HCT116 (cell line): Measurements from ENCODE around the gene FOXO6. TPM values are rescaled to one million over a fixed set of nuclear protein-coding genes. Genes with fewer than 3 reads are reported as not detected.

Experiments used
- ATAC-seq: fragments of 200-7000 bp; cut with Tn5 transposase; 2 replicates; pipeline ENCODE4 v1.9.1; 2020; ENCODE audit warnings: mild to moderate bottlenecking, moderate library complexity
- BruUV-seq: library from RNA; stranded (reverse); fragments of 400-500 nt; replicated peaks from 2 replicates; lab custom pipeline; 2021; lab: Mats Ljungman, UMichigan
- CTCF ChIA-PET: fragments of 300-600 bp; sonication (Branson Sonifier 250); formaldehyde crosslinking; loops from one replicate; lab custom pipeline; 2021; ENCODE audit warnings: antibody characterized with exemption; lab: Charles Lee
- POLR2A ChIA-PET: fragments of 300-600, 350-600 bp; sonication (Branson Sonifier 250); formaldehyde crosslinking; loops from one replicate; lab custom pipeline; 2021; ENCODE audit warnings: antibody characterized with exemption; lab: Charles Lee
- RAD21 ChIA-PET, 2 experiments: fragments of 300-600 bp; sonication (Branson Sonifier 250); formaldehyde crosslinking; loops; one replicate each; lab custom pipeline; 2023; ENCODE audit warnings: low total read pairs in 2 of 2; ENCODE audit not compliant: uncharacterized antibody in 2 of 2, unreplicated experiment in 2 of 2, low non-redundant PET in 1 of 2; lab: Charles Lee
- DNase-seq: peaks from one replicate; pipeline ENCODE4 v3.0.0-alpha.2; 2010; ENCODE audit warnings: low read depth, low spot score
- H2AFZ ChIP-seq: fragments of 200-600 bp; shearing (Covaris generic), sonication (generic); 2 replicates; pipeline ENCODE4 v1.6.1; 2017; ENCODE audit warnings: low read depth, mixed run types, mixed read lengths, antibody characterized with exemption, low read length; ENCODE audit not compliant: poor library complexity, severe bottlenecking
- H3K27ac ChIP-seq: 2 replicates; pipeline ENCODE4 v1.5.1; 2012; ENCODE audit warnings: low read depth, low read length
- H3K27me3 ChIP-seq: fragments of 200-600 bp; sonication (generic); 2 replicates; pipeline ENCODE4 v1.6.1; 2016; ENCODE audit warnings: mixed run types, low read length, mixed read lengths; ENCODE audit not compliant: insufficient read depth
- H3K36me3 ChIP-seq, 2 experiments: fragments of 200-500 bp in 1 of 2; fragments of 200-600 bp in 1 of 2; sonication (Bioruptor generic) in 1 of 2; sonication (generic) in 1 of 2; 2 replicates each; pipeline versions ENCODE4 v1.5.1 to v1.6.1; 2014 to 2016; ENCODE audit warnings: low read length in 2 of 2, inconsistent platforms in 1 of 2, mixed read lengths in 1 of 2, mixed run types in 1 of 2; ENCODE audit not compliant: insufficient read depth in 2 of 2, control insufficient read depth in 1 of 2
- H3K4me1 ChIP-seq, 2 experiments: fragments of 200-600 bp in 1 of 2; sonication (generic) in 1 of 2; 2 replicates each; pipeline versions ENCODE4 v1.5.1 to v1.6.1; 2012 to 2017; ENCODE audit warnings: low read length in 2 of 2, inconsistent platforms in 1 of 2, mild to moderate bottlenecking in 1 of 2, mixed read lengths in 1 of 2, mixed run types in 1 of 2, moderate library complexity in 1 of 2; ENCODE audit not compliant: insufficient read depth in 2 of 2, control insufficient read depth in 1 of 2
- H3K4me2 ChIP-seq: fragments of 200-600 bp; sonication (generic); 2 replicates; pipeline ENCODE4 v1.6.1; 2017; ENCODE audit warnings: mixed run types, low read length, mixed read lengths
- H3K4me3 ChIP-seq, 2 experiments: fragments of 200-600 bp in 1 of 2; sonication (generic) in 1 of 2; replicated peaks in 1 of 2; 2 replicates each; pipeline ENCODE4 v1.5.1; 2011 to 2016; ENCODE audit warnings: low read length in 2 of 2, control low read depth in 1 of 2, low read depth in 1 of 2, mild to moderate bottlenecking in 1 of 2, mixed read lengths in 1 of 2, mixed run types in 1 of 2
- H3K79me2 ChIP-seq: fragments of 200-600 bp; sonication (generic); 2 replicates; pipeline ENCODE4 v1.6.1; 2017; ENCODE audit warnings: mild to moderate bottlenecking, mixed run types, low read length, moderate library complexity, mixed read lengths; ENCODE audit not compliant: insufficient read depth
- H3K9ac ChIP-seq: fragments of 200-600 bp; sonication (generic); 2 replicates; pipeline ENCODE4 v1.6.1; 2016; ENCODE audit warnings: low read length, mixed read lengths
- H3K9me2 ChIP-seq: fragments of 200-600 bp; sonication (generic), shearing (Covaris generic); 2 replicates; pipeline ENCODE4 v1.6.1; 2017; ENCODE audit warnings: mixed run types, mild to moderate bottlenecking, moderate library complexity; ENCODE audit not compliant: insufficient read depth
- H3K9me3 ChIP-seq, 2 experiments: fragments of 200-500 bp in 1 of 2; fragments of 200-600 bp in 1 of 2; sonication (Bioruptor generic) in 1 of 2; sonication (generic) in 1 of 2; 2 replicates each; pipeline ENCODE4 v1.6.1; 2014 to 2017; ENCODE audit warnings: low read length in 2 of 2, mixed read lengths in 2 of 2, inconsistent platforms in 1 of 2, low read depth in 1 of 2, mild to moderate bottlenecking in 1 of 2, mixed run types in 1 of 2, moderate library complexity in 1 of 2; ENCODE audit not compliant: control insufficient read depth in 1 of 2, insufficient read depth in 1 of 2
- H4K20me1 ChIP-seq: fragments of 200-600 bp; sonication (generic), shearing (Covaris generic); 2 replicates; pipeline ENCODE4 v1.6.1; 2017; ENCODE audit warnings: mixed run types, mild to moderate bottlenecking, moderate library complexity; ENCODE audit not compliant: insufficient read depth
- CBX3 ChIP-seq: IDR thresholded peaks from 2 replicates; pipeline ENCODE4 v1.6.1; 2012; ENCODE audit warnings: low read depth
- CTCF ChIP-seq, 3 experiments: fragments of 200-600 bp in 1 of 3; sonication (generic) in 1 of 3; IDR thresholded peaks in 2 of 3; conservative IDR thresholded peaks in 1 of 3; 2 replicates each; pipeline ENCODE4 v1.5.1; 2012 to 2017; ENCODE audit warnings: low read depth in 2 of 3, low read length in 2 of 3, antibody characterized with exemption in 1 of 3, borderline replicate concordance in 1 of 3, control low read depth in 1 of 3, mild to moderate bottlenecking in 1 of 3, mixed read lengths in 1 of 3, mixed run types in 1 of 3, moderate library complexity in 1 of 3; ENCODE audit not compliant: insufficient read depth in 1 of 3
- ELF1 ChIP-seq: IDR thresholded peaks from 2 replicates; pipeline ENCODE4 v1.6.1; 2012; ENCODE audit warnings: low read depth, borderline replicate concordance
- EZH2 ChIP-seq: fragments of 200-600 bp; sonication (generic); IDR thresholded peaks from 2 replicates; pipeline ENCODE4 v1.6.1; 2017; ENCODE audit warnings: antibody characterized with exemption, mixed run types
- JUND ChIP-seq: IDR thresholded peaks from 2 replicates; pipeline ENCODE4 v1.6.1; 2012
- MAX ChIP-seq: IDR thresholded peaks from 2 replicates; pipeline ENCODE4 v1.6.1; 2012
- POLR2AphosphoS5 ChIP-seq: IDR thresholded peaks from 2 replicates; pipeline ENCODE4 v1.6.1; 2011; ENCODE audit warnings: mild to moderate bottlenecking, low read depth, low read length, moderate library complexity
- RAD21 ChIP-seq: IDR thresholded peaks from 2 replicates; pipeline ENCODE4 v1.6.1; 2012; ENCODE audit warnings: low read depth, mild to moderate bottlenecking
- REST ChIP-seq: IDR thresholded peaks from 2 replicates; pipeline ENCODE4 v1.6.1; 2012; ENCODE audit warnings: low read depth
- SIN3A ChIP-seq: IDR thresholded peaks from 2 replicates; pipeline ENCODE4 v1.6.1; 2012; ENCODE audit warnings: low read depth
- TCF7L2 ChIP-seq: IDR thresholded peaks from 2 replicates; pipeline ENCODE4 v1.7.0; 2011; ENCODE audit warnings: borderline replicate concordance, inconsistent platforms; ENCODE audit not compliant: insufficient read depth, insufficient read length; ENCODE audit errors: extremely low read depth
- YY1 ChIP-seq: IDR thresholded peaks from 2 replicates; pipeline ENCODE4 v1.6.1; 2011; ENCODE audit warnings: low read length, low read depth, moderate library complexity, mild to moderate bottlenecking; ENCODE audit not compliant: insufficient replicate concordance; ENCODE audit errors: extremely low read depth
- ZBTB33 ChIP-seq: IDR thresholded peaks from 2 replicates; pipeline ENCODE4 v1.6.1; 2011; ENCODE audit warnings: mild to moderate bottlenecking, low read length, moderate library complexity; ENCODE audit not compliant: insufficient replicate concordance; ENCODE audit errors: extremely low read depth
- ZNF274 ChIP-seq: fragments of 200-500 bp; sonication (Bioruptor generic); IDR thresholded peaks from 2 replicates; pipeline ENCODE4 v1.6.1; 2014; ENCODE audit warnings: mild to moderate bottlenecking, low read depth, low read length, inconsistent platforms
- intact Hi-C: fragments of 100-400 bp; cut with micrococcal nuclease; formaldehyde crosslinking; loops from 2 replicates; pipeline ENCODE4 v1.10.0; 2022
- total RNA-seq: library from RNA; stranded (reverse); gene quantifications from one replicate; pipeline ENCODE4 v1.2.1, GENCODE V29; 2021; ENCODE audit not compliant: unreplicated experiment

FOXO6 gene
- total RNA-seq, 1 experiment from 2014 or later, result 7.0 TPM

- Histone ChIP-seq H3K4me3 (no peak overlapping the region), H3K4me2 (no peak overlapping the region), H4K20me1 (no peaks in the 10 kb centered on the region), H3K36me3 (no peaks in the 10 kb centered on the region), H3K9ac (no peak overlapping the region), H3K79me2 (no peaks in the 10 kb centered on the region), H3K27ac (no peak overlapping the region), H2AFZ (no peak overlapping the region), H3K9me2 (no peaks in the 10 kb centered on the region), H3K4me1 (peaks cover 2 to 6% of the 10 kb centered on the region in 2 experiments; a peak in 2 of 4 replicates), H3K9me3 (no peaks in the 10 kb centered on the region), H3K27me3 (0 out of 2 replicates have a peak, but pooled peaks cover 3% of the 10 kb centered on the region)
- no peak for ATAC-seq
- TF ChIP-seq RAD21, result no peak
- TF ChIP-seq CBX3, result no peak
- TF ChIP-seq YY1, result no peak
- no peak for TF ChIP-seq POLR2AphosphoS5
- TF ChIP-seq EZH2, result no peak
- no peak for TF ChIP-seq ZNF274
- no peak for TF ChIP-seq MAX
- no peak for TF ChIP-seq JUND
- TF ChIP-seq SIN3A, result no peak
- TF ChIP-seq REST, result no peak
- no peak for TF ChIP-seq CTCF (IDR thresholded peaks at IDR 0.05 in 2 of 3, conservative IDR thresholded peaks at IDR 0.05 in 1 of 3; ENCODE audit: borderline replicate concordance in 1 of 3, insufficient read depth in 1 of 3, low read depth in 2 of 3, low read length in 2 of 3)
- no peak for TF ChIP-seq TCF7L2
- no peak for TF ChIP-seq ELF1
- TF ChIP-seq ZBTB33, result no peak
- intact Hi-C loops, result no loop called here
- CTCF ChIA-PET, result no interaction called here
- DNase-seq, result no peak
- RAD21 ChIA-PET, result no interaction called here
- POLR2A ChIA-PET, result no interaction called here
- BruUV-seq, result no TSS peak
Measured at GRCh38 chr1:41389009-41389408, 27.8 kb downstream of the FOXO6 start.
